Heart right ventricle (tissue), 16 donors: ENCODE data around the gene CHAF1B. TPM values are rescaled to one million over a fixed set of nuclear protein-coding genes. Genes with fewer than 3 reads are reported as not detected.
A peak's percentile ranks its signal among the peaks of the same experiment; 100 is the strongest.

Source experiments
- ATAC-seq, 8 donors: fragments of 200-7000 bp; cut with Tn5 transposase; one replicate each; pipeline ENCODE4 v1.9.1; 2020; ENCODE audit warnings: mild to moderate bottlenecking in 8 of 8, moderate library complexity in 8 of 8, moderate number of reproducible peaks in 1 of 8
- DNase-seq, 2 donors: peaks; one replicate each; pipeline ENCODE4 v3.0.0-alpha.2; 2020
- H3K27ac ChIP-seq, 10 donors: fragments of 200-600 bp; sonication (generic) in 2 of 10; one replicate each; pipeline versions ENCODE4 v1.5.0 to v1.8.0; 2020 to 2022; ENCODE audit warnings: mild to moderate bottlenecking in 3 of 10
- H3K27me3 ChIP-seq, 7 donors: fragments of 200-600 bp; one replicate each; pipeline ENCODE4 v1.8.0; 2021 to 2022; ENCODE audit warnings: mild to moderate bottlenecking in 2 of 7
- H3K36me3 ChIP-seq, 9 donors: fragments of 200-600 bp; sonication (generic) in 1 of 9; one replicate each; pipeline versions ENCODE4 v1.5.0 to v1.8.0; 2020 to 2022; ENCODE audit warnings: mild to moderate bottlenecking in 2 of 9
- H3K4me1 ChIP-seq, 9 donors: fragments of 200-600 bp; sonication (generic) in 1 of 9; one replicate each; pipeline versions ENCODE4 v1.5.0 to v1.8.0; 2020 to 2022; ENCODE audit warnings: mild to moderate bottlenecking in 4 of 9
- H3K4me3 ChIP-seq, 10 donors: fragments of 200-600 bp; sonication (generic) in 2 of 10; one replicate each; pipeline versions ENCODE4 v1.5.0 to v1.8.0; 2020 to 2022; ENCODE audit warnings: mild to moderate bottlenecking in 7 of 10, moderate library complexity in 2 of 10
- H3K9me3 ChIP-seq, 11 donors: fragments of 200-600 bp in 10 of 11; sonication (generic) in 2 of 11; one replicate each; pipeline versions ENCODE4 v1.5.0 to v1.8.0; 2013 to 2022; ENCODE audit warnings: mild to moderate bottlenecking in 2 of 11, control low read depth in 1 of 11, moderate library complexity in 1 of 11
- CTCF ChIP-seq, 9 donors: fragments of 200-600 bp; sonication (generic) in 2 of 9; IDR thresholded peaks; one replicate each; pipeline versions ENCODE4 v1.5.0 to v1.8.0; 2021 to 2022; ENCODE audit warnings: antibody characterized with exemption in 9 of 9, mild to moderate bottlenecking in 5 of 9, moderate library complexity in 1 of 9
- WGBS, 2 donors: extraction: QIAGEN DNeasy Blood & Tissue Kit; methylation state at CpG; one replicate each; pipeline ENCODE4 v1.1.7; 2013; ENCODE audit warnings: inconsistent platforms in 1 of 2; 5-methylcytosine and 5-hydroxymethylcytosine counted together
- intact Hi-C, 10 donors: fragments of 100-400 bp; cut with DNase I; formaldehyde crosslinking; loops; one replicate each; pipeline versions ENCODE4 v1.11.1 to v1.14.2; 2022
- polyA plus RNA-seq, 2 donors: library from polyadenylated mRNA; stranded (reverse); fragments of 200-250 nt; gene quantifications; one replicate each; pipeline ENCODE4 v1.2.3, GENCODE V29; 2013
- total RNA-seq, 10 donors: library from RNA; stranded (reverse); fragmentation: NEBNext Ultra II Directional in 3 of 10; extraction: Animal tissue kit (Norgen Biotek cat#: 25700) in 3 of 10; gene quantifications; one replicate each; pipeline versions ENCODE4 v1.2.1 to v1.2.4, GENCODE V29; 2021 to 2023
- donor health status: Arrhythmogenic right ventricular cardiomyopathy.
- donor health status: ischemic (EF 13 %, LVEDD 7.1; RV severe dilation, severe dysfunction).
- donor health status: healthy with polysubstance abuse.
- donor health status: DM: no; HTN: yes; CAD: no.
- donor health status: DM: no; HTN: no; CAD: no.
- donor health status: ischemic (EF 25% LVEDD 6.9; RV normal size, moderate dysfunction).
- donor health status: ischemic (EF 25% LVEDD 5.7; RV mildly dilated, moderate dysfunction).
- donor health status: healthy.
- donor health status: DM: yes; HTN: yes; CAD: no.
- donor health status: Ischemic cardiomyopathy.
- donor health status: ischemic (EF 35%, LVEDD 5.7; RV mildly dilated, moderate dysfunction).
- donor health status: nonischemic (EF 11% LVEDD 7.7; RV severe dilation, severe dysfunction).
- donor health status: DM: yes; HTN: yes; CAD: no.
- donor health status: PGD.
- donor health status: ischemic (EF 29% LVEDD 5.4; RV normal size, mild dysfunction).
- donor health status: nonischemic (EF 23%, LVEDD 6.1; RV moderate dilation, normal function).

The CHAF1B gene
- total and polyA plus RNA-seq, 12 donors: 0.24 to 1.3 (median 0.48) TPM

DNA sequence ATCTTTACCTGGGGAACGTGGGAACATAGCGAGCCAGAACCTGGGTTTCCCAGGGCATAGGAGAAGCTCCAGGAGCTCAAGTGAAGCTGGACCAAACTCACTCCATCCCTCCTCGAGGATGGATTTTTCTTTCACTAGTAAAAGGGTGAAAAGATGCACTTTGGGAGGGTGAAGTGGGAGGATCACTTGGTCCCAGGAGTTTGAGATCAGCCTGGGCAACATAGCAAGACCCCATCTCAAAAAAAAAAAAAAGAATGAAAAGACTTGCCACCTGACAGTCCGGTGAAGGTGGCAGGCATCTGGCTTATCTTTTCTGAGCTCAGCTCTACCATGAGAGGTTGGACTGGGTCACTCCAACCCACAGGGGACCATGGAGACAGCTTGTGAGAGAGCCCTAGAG, 42.3 kb downstream of the CHAF1B start:
- Histone ChIP-seq H3K9me3 (no peaks in the 10 kb centered on the region), H3K36me3 (no peaks in the 10 kb centered on the region), H3K4me3 (no peak overlapping the region), H3K4me1 (peaks cover 0 to 34% (median 9%) of the 10 kb centered on the region in 9 donors), H3K27ac (no peak overlapping the region), H3K27me3 (peaks cover 0 to 28% (median 0%) of the 10 kb centered on the region in 7 donors)
- intact Hi-C loops: loop anchor here in 4 of 10 donors (10.0 kb wide), 2 partner anchors 497 to 507 kb away; no protein-coding TSS in a partner anchor
- ATAC-seq: no peak
- WGBS, 2 donors: 90 to 93% methylated on average over 4 of the region's 4 CpGs
- DNase-seq: no peak
- no peak for TF ChIP-seq CTCF (IDR thresholded peaks at IDR 0.05)

GRCh38 chr21:36428761-36429432, 43.7 kb downstream of the CHAF1B start:
- Histone ChIP-seq H3K4me3 (no peak overlapping the region), H3K27me3 (peaks cover 0 to 28% (median 0%) of the 10 kb centered on the region in 7 donors), H3K36me3 (no peaks in the 10 kb centered on the region), H3K27ac (peak overlapping the region in 6 of 10 donors; percentile 73 to 87 (median 79)), H3K4me1 (peaks cover 0 to 32% (median 9%) of the 10 kb centered on the region in 9 donors), H3K9me3 (no peaks in the 10 kb centered on the region)
- no peak for TF ChIP-seq CTCF (IDR thresholded peaks at IDR 0.05)
- DNase-seq (no peak), ATAC-seq (no peak)
- WGBS, 2 donors: 85 to 89% methylated on average over 12 of the region's 12 CpGs
- intact Hi-C loops: loop anchor here in 4 of 10 donors (10.0 kb wide), 2 partner anchors 496 to 506 kb away; no protein-coding TSS in a partner anchor

GRCh38 chr21:36429947-36430546, 44.9 kb downstream of the CHAF1B start:
- H3K9me3 ChIP-seq: no peaks in the 10 kb centered on the region
- H3K4me1 ChIP-seq: peaks cover 0 to 32% (median 9%) of the 10 kb centered on the region in 9 donors
- peak; percentile 85 to 95 (median 94) for ATAC-seq
- peak; percentile 64 to 72 for DNase-seq
- H3K27me3 ChIP-seq: peaks cover 0 to 28% (median 0%) of the 10 kb centered on the region in 7 donors
- WGBS, 2 donors: 27 to 36% methylated on average over 22 of the region's 22 CpGs
- H3K4me3 ChIP-seq: peak overlapping the region in 9 of 10 donors; percentile 6 to 48 (median 40)
- no peaks in the 10 kb centered on the region for H3K36me3 ChIP-seq
- peak overlapping the region; percentile 14 to 87 (median 76) for H3K27ac ChIP-seq
- TF ChIP-seq CTCF (IDR thresholded peaks at IDR 0.05): peak in 1 of 9 donors; percentile 5
- intact Hi-C loops: loop anchor here in 4 of 10 donors (10.0 kb wide), 2 partner anchors 495 to 505 kb away; no protein-coding TSS in a partner anchor

DNA sequence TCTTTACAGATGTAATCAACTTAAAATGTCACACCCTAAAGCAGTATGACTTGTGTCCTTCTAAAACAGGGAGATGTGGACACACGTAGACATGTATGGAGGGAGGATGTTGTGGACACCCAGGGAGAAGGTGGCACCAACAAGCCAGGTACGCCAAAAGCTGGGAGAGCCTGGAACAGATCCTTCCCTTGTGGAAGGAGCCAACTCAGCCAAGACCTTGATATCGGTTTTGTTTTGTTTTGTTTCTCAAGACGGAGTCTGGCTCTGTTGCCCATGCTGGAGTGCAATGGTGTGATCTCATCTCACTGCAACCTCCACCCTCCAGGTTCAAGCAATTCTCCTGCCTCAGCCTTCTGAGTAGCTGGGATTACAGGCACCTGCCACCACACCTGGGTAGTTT, 45.6 kb downstream of the CHAF1B start:
- Histone ChIP-seq H3K4me1 (peaks cover 0 to 32% (median 9%) of the 10 kb centered on the region in 9 donors), H3K27ac (peak overlapping the region in 8 of 10 donors; percentile 14 to 87 (median 78)), H3K36me3 (no peaks in the 10 kb centered on the region), H3K4me3 (peak overlapping the region in 6 of 10 donors; percentile 6 to 48 (median 41)), H3K27me3 (peaks cover 0 to 28% (median 0%) of the 10 kb centered on the region in 7 donors), H3K9me3 (no peaks in the 10 kb centered on the region)
- no peak for ATAC-seq
- intact Hi-C loops: no loop called here
- no peak for TF ChIP-seq CTCF (IDR thresholded peaks at IDR 0.05)
- 77 to 85% methylated on average over 4 of the region's 4 CpGs for WGBS, 2 donors
- DNase-seq: no peak
